Loucy (cell line): ENCODE results near the gene GCSH.

Experiments used
- CTCF ChIP-seq: fragments of 200-600 bp; sonication (generic); conservative IDR thresholded peaks from 2 replicates; pipeline ENCODE4 v1.5.1; 2014; ENCODE audit warnings: mild to moderate bottlenecking, antibody characterized with exemption, low read length
- EZH2phosphoT487 ChIP-seq: fragments of 200-600 bp; IDR thresholded peaks from 2 replicates; pipeline ENCODE4 v1.6.1; 2018; ENCODE audit warnings: antibody characterized with exemption, mild to moderate bottlenecking, moderate library complexity, borderline replicate concordance

- TF ChIP-seq CTCF: no peak
- no peak for TF ChIP-seq EZH2phosphoT487
Observed at GRCh38 chr16:81130126-81130525, 33.9 kb upstream of the GCSH start.
